Panc1 (cell line): ENCODE results near the gene GABRA4.

Source experiments
- POLR2AphosphoS5 ChIP-seq: IDR thresholded peaks from 2 replicates; pipeline ENCODE4 v1.6.1; 2012; ENCODE audit warnings: mild to moderate bottlenecking, low read depth, low read length, moderate library complexity
- SIN3A ChIP-seq: IDR thresholded peaks from 2 replicates; pipeline ENCODE4 v1.6.1; 2012; ENCODE audit warnings: low read depth, mild to moderate bottlenecking, low read length, moderate library complexity, borderline replicate concordance; ENCODE audit not compliant: insufficient read depth
- TCF7L2 ChIP-seq: IDR thresholded peaks from 2 replicates; pipeline ENCODE4 v1.6.1; 2011; ENCODE audit warnings: mild to moderate bottlenecking, low read depth, low read length, inconsistent platforms
- TF ChIP-seq, protein P1 (sequence below): fragments of 450-650 bp; IDR thresholded peaks from 2 replicates; pipeline ENCODE4 v1.5.1; 2017; ENCODE audit warnings: mild to moderate bottlenecking
- TF ChIP-seq, protein P2 (sequence below), 2 experiments: IDR thresholded peaks; 2 replicates each; pipeline ENCODE4 v1.6.1; 2011 to 2012; ENCODE audit warnings: low read depth in 2 of 2, control low read depth in 1 of 2, low read length in 1 of 2, mild to moderate bottlenecking in 1 of 2, moderate library complexity in 1 of 2; ENCODE audit not compliant: insufficient read depth in 1 of 2

DNA sequence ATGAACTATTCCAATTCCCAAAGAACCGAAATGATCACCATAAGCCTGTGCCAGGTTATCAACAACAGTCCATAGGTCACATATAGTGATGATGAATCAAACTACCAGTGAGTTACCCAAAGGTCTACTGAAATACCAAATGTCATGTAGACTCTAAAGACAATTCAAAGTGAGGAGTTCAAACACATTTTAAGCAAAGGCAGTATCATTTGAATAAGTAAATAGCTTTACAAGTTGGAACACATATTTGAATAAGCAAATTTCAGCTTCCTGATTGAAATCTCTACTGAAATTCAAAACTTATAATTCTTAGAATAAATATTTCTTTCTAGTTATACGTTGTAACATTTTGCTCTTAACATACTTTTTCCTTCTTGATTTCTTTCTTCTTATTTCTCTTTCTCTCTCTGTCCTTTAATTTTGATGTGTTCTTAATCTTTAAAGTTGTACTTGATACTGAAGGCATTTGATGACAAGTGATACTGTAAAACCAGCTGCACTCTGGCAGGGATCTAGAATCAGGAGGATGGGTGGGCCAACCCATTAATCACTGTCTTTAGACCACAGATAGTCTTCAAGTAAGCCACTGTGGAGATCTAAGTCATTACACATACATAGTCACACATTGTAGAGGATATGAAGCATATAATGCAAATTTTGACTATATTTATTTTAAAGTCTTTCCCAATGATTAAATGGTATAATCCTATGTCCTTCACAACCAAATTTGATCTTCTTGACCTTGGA lies 34.5 kb downstream of the GABRA4 start:
- TF ChIP-seq, protein P1, sequence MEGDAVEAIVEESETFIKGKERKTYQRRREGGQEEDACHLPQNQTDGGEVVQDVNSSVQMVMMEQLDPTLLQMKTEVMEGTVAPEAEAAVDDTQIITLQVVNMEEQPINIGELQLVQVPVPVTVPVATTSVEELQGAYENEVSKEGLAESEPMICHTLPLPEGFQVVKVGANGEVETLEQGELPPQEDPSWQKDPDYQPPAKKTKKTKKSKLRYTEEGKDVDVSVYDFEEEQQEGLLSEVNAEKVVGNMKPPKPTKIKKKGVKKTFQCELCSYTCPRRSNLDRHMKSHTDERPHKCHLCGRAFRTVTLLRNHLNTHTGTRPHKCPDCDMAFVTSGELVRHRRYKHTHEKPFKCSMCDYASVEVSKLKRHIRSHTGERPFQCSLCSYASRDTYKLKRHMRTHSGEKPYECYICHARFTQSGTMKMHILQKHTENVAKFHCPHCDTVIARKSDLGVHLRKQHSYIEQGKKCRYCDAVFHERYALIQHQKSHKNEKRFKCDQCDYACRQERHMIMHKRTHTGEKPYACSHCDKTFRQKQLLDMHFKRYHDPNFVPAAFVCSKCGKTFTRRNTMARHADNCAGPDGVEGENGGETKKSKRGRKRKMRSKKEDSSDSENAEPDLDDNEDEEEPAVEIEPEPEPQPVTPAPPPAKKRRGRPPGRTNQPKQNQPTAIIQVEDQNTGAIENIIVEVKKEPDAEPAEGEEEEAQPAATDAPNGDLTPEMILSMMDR = no peak
- no peak for TF ChIP-seq SIN3A
- TF ChIP-seq POLR2AphosphoS5 = no peak
- no peak for TF ChIP-seq TCF7L2
- TF ChIP-seq, protein P2, sequence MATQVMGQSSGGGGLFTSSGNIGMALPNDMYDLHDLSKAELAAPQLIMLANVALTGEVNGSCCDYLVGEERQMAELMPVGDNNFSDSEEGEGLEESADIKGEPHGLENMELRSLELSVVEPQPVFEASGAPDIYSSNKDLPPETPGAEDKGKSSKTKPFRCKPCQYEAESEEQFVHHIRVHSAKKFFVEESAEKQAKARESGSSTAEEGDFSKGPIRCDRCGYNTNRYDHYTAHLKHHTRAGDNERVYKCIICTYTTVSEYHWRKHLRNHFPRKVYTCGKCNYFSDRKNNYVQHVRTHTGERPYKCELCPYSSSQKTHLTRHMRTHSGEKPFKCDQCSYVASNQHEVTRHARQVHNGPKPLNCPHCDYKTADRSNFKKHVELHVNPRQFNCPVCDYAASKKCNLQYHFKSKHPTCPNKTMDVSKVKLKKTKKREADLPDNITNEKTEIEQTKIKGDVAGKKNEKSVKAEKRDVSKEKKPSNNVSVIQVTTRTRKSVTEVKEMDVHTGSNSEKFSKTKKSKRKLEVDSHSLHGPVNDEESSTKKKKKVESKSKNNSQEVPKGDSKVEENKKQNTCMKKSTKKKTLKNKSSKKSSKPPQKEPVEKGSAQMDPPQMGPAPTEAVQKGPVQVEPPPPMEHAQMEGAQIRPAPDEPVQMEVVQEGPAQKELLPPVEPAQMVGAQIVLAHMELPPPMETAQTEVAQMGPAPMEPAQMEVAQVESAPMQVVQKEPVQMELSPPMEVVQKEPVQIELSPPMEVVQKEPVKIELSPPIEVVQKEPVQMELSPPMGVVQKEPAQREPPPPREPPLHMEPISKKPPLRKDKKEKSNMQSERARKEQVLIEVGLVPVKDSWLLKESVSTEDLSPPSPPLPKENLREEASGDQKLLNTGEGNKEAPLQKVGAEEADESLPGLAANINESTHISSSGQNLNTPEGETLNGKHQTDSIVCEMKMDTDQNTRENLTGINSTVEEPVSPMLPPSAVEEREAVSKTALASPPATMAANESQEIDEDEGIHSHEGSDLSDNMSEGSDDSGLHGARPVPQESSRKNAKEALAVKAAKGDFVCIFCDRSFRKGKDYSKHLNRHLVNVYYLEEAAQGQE (IDR thresholded peaks at IDR 0.05; ENCODE audit: insufficient read depth in 1 of 2, low read depth in 2 of 2, low read length in 1 of 2) = no peak
